K562 (cell line): ENCODE measurements around the gene BCL7C. TPM values are rescaled to one million over a fixed set of nuclear protein-coding genes. Genes with fewer than 3 reads are reported as not detected.

ENCODE experiments used
- DLX4 ChIP-seq: fragments of 250-450 bp; sonication (Bioruptor Pico); IDR thresholded peaks from 2 replicates; pipeline ENCODE4 v1.6.1; 2021; ENCODE audit warnings: mild to moderate bottlenecking
- LCOR ChIP-seq: sonication (generic); formaldehyde crosslinking; IDR thresholded peaks from 2 replicates; pipeline ENCODE4 v1.8.0; 2022; ENCODE audit warnings: mild to moderate bottlenecking, missing genetic modification reagents
- MCM5 ChIP-seq: fragments of 450-650 bp; IDR thresholded peaks from 2 replicates; pipeline ENCODE4 v1.6.1; 2016; ENCODE audit warnings: low read depth
- NONO ChIP-seq, 2 experiments: fragments of 200-400 bp in 1 of 2; fragments of 450-650 bp in 1 of 2; formaldehyde crosslinking in 1 of 2; IDR thresholded peaks; 2 replicates each; pipeline ENCODE4 v1.6.1; 2017; ENCODE audit warnings: low read depth in 2 of 2, mild to moderate bottlenecking in 2 of 2, moderate library complexity in 2 of 2, low read length in 1 of 2
- RAD21 ChIP-seq, 2 experiments: fragments of 250-450 bp in 1 of 2; fragments of 450-650 bp in 1 of 2; sonication (Bioruptor Pico) in 1 of 2; formaldehyde crosslinking in 1 of 2; IDR thresholded peaks in 1 of 2; conservative IDR thresholded peaks in 1 of 2; 2 replicates each; pipeline versions ENCODE4 v1.4.0 to v1.8.0; 2020 to 2022; ENCODE audit warnings: mild to moderate bottlenecking in 2 of 2, moderate library complexity in 1 of 2
- RFX7 ChIP-seq: fragments of 250-450 bp; sonication (Bioruptor Pico); IDR thresholded peaks from 2 replicates; pipeline ENCODE4 v1.5.1; 2021; ENCODE audit warnings: mild to moderate bottlenecking
- ZBTB2 ChIP-seq: fragments of 450-650 bp; IDR thresholded peaks from 2 replicates; pipeline ENCODE4 v1.6.1; 2016; ENCODE audit warnings: antibody characterized with exemption
- ZBTB40 ChIP-seq, 2 experiments: fragments of 450-650 bp in 1 of 2; sonication (generic) in 1 of 2; formaldehyde crosslinking in 1 of 2; IDR thresholded peaks; 2 replicates each; pipeline versions ENCODE4 v1.7.1 to v1.9.0; 2016 to 2022; ENCODE audit warnings: inconsistent platforms in 1 of 2, mild to moderate bottlenecking in 1 of 2, missing genetic modification reagents in 1 of 2
- ZC3H4 ChIP-seq: sonication (generic); formaldehyde crosslinking; IDR thresholded peaks from 2 replicates; pipeline ENCODE4 v1.9.0; 2021; ENCODE audit warnings: missing genetic modification reagents, borderline replicate concordance
- ZNF282 ChIP-seq: sonication (generic); formaldehyde crosslinking; IDR thresholded peaks from 2 replicates; pipeline ENCODE4 v1.8.1; 2023; ENCODE audit warnings: missing genetic modification reagents
- ZNF639 ChIP-seq, 2 experiments: fragments of 200-800 bp in 1 of 2; sonication (Bioruptor generic) in 1 of 2; sonication (generic) in 1 of 2; formaldehyde crosslinking in 1 of 2; IDR thresholded peaks in 1 of 2; conservative IDR thresholded peaks in 1 of 2; 2 replicates each; pipeline versions ENCODE4 v1.5.0 to v1.6.1; 2016 to 2020; ENCODE audit warnings: missing compliant biosample characterization in 1 of 2, missing genetic modification characterization in 1 of 2, missing genetic modification reagents in 1 of 2
- polyA plus RNA-seq, 8 experiments: library from polyadenylated mRNA; depleted of rRNA in 4 of 8; stranded (reverse) in 5 of 8; unstranded in 3 of 8; fragments of >200 nt; fragmentation: Nextera tagmentation in 2 of 8; fragmentation: Illumina TruSeq in 1 of 8; extraction: Ambion mirVana in 2 of 8; extraction: Trizol in 1 of 8; gene quantifications; 2 replicates each; pipeline versions ENCODE4 v1.2.1 to v1.2.3, GENCODE V29; 2011 to 2014; ENCODE audit warnings: inconsistent platforms in 1 of 8, missing spikeins in 1 of 8
- total RNA-seq, 7 experiments: library from RNA; depleted of rRNA in 6 of 7; stranded (reverse); fragments of >200 nt in 6 of 7; fragmentation: Illumina TruSeq in 2 of 7; extraction: Trizol in 2 of 7; gene quantifications; 2 replicates each; pipeline versions ENCODE4 v1.2.1 to v1.2.3, GENCODE V29; 2011 to 2021; ENCODE audit warnings: low replicate concordance in 1 of 7

Gene BCL7C
- total and polyA plus RNA-seq, 9 of the 15 experiments (the other 6 are each of a cell fraction or from before 2014, with no cell fraction given): 1.7 to 85.8 (median 19.6) TPM

GRCh38 chr16:30902029-30902972 is 8.4 kb upstream of the BCL7C start (continued):
- TF ChIP-seq ZNF282 (CRISPR knock-in tag): peak; percentile 55; the same call in 1 of the 2 replicates
- TF ChIP-seq RAD21 (CRISPR knock-in tag; conservative IDR thresholded peaks at IDR 0.05 in 1 of 2, IDR thresholded peaks at IDR 0.05 in 1 of 2): peak in 1 of 2 experiments; percentile 76; a peak in 3 of 4 replicates
- no peak for TF ChIP-seq ZBTB2
- no peak for TF ChIP-seq RFX7 (CRISPR knock-in tag)
- no peak for TF ChIP-seq LCOR (CRISPR knock-in tag)
- peak; percentile 46 to 92 for TF ChIP-seq NONO (IDR thresholded peaks at IDR 0.05; ENCODE audit: low read depth in 2 of 2, low read length in 1 of 2)
- TF ChIP-seq ZNF639 (CRISPR knock-in tag; conservative IDR thresholded peaks at IDR 0.05 in 1 of 2, IDR thresholded peaks at IDR 0.05 in 1 of 2): peak in 1 of 2 experiments; percentile 64; a peak in 2 of 4 replicates
- TF ChIP-seq DLX4 (CRISPR knock-in tag): no peak
- TF ChIP-seq ZC3H4: no peak
- TF ChIP-seq ZBTB40 (IDR thresholded peaks at IDR 0.05): no peak
- no peak for TF ChIP-seq ZBTB40 (CRISPR knock-in tag; IDR thresholded peaks at IDR 0.05)
- TF ChIP-seq MCM5: no peak
